HL-60 (cell line): ENCODE data around the gene TTC31.

ENCODE experiments used
- CTCF ChIP-seq: IDR thresholded peaks from one replicate; pipeline ENCODE4 v1.5.1; 2011; ENCODE audit warnings: low read length, control low read depth, inconsistent platforms; ENCODE audit not compliant: insufficient read depth
- GABPA ChIP-seq: IDR thresholded peaks from 2 replicates; pipeline ENCODE4 v1.6.1; 2012; ENCODE audit warnings: low read depth
- POLR2AphosphoS5 ChIP-seq: IDR thresholded peaks from 2 replicates; pipeline ENCODE4 v1.6.1; 2012; ENCODE audit warnings: low read depth
- SPI1 ChIP-seq: IDR thresholded peaks from 2 replicates; pipeline ENCODE4 v1.6.1; 2012; ENCODE audit warnings: low read depth, mild to moderate bottlenecking, borderline replicate concordance
- TF ChIP-seq, protein P1 (sequence below): IDR thresholded peaks from 2 replicates; pipeline ENCODE4 v1.6.1; 2012; ENCODE audit warnings: low read depth; ENCODE audit not compliant: insufficient replicate concordance

DNA sequence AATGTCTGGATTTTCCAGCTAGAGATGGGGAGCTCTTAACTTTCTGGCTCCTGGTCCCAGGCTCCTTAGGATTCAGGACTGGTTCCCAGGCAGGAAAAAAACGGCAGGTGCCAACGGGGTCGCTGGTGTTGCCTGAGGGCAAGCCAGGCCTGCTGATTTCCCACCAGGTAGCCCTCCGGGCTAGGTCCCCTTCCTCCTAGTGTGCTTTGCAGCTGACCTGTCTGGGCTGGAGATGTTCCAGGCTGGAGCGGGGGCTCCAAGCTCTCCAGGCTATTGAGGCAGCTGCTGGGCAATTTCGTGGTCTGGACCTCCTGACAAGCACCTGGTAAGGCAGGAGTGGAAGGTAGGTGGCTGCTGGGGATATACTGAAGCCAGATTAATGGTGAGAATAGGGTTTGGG lies 8.4 kb upstream of the TTC31 start:
- TF ChIP-seq CTCF (no peak), POLR2AphosphoS5 (no peak), GABPA (no peak), SPI1 (no peak)
- TF ChIP-seq, protein P1, sequence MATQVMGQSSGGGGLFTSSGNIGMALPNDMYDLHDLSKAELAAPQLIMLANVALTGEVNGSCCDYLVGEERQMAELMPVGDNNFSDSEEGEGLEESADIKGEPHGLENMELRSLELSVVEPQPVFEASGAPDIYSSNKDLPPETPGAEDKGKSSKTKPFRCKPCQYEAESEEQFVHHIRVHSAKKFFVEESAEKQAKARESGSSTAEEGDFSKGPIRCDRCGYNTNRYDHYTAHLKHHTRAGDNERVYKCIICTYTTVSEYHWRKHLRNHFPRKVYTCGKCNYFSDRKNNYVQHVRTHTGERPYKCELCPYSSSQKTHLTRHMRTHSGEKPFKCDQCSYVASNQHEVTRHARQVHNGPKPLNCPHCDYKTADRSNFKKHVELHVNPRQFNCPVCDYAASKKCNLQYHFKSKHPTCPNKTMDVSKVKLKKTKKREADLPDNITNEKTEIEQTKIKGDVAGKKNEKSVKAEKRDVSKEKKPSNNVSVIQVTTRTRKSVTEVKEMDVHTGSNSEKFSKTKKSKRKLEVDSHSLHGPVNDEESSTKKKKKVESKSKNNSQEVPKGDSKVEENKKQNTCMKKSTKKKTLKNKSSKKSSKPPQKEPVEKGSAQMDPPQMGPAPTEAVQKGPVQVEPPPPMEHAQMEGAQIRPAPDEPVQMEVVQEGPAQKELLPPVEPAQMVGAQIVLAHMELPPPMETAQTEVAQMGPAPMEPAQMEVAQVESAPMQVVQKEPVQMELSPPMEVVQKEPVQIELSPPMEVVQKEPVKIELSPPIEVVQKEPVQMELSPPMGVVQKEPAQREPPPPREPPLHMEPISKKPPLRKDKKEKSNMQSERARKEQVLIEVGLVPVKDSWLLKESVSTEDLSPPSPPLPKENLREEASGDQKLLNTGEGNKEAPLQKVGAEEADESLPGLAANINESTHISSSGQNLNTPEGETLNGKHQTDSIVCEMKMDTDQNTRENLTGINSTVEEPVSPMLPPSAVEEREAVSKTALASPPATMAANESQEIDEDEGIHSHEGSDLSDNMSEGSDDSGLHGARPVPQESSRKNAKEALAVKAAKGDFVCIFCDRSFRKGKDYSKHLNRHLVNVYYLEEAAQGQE = no peak
